HCT116 (cell line): ENCODE results near the gene PDE1A. TPM values are rescaled to one million over a fixed set of nuclear protein-coding genes. Genes with fewer than 3 reads are reported as not detected.

Source experiments
- ATAC-seq: fragments of 200-7000 bp; cut with Tn5 transposase; 2 replicates; pipeline ENCODE4 v1.9.1; 2020; ENCODE audit warnings: mild to moderate bottlenecking, moderate library complexity
- BruUV-seq: library from RNA; stranded (reverse); fragments of 400-500 nt; replicated peaks from 2 replicates; lab custom pipeline; 2021; lab: Mats Ljungman, UMichigan
- CTCF ChIA-PET: fragments of 300-600 bp; sonication (Branson Sonifier 250); formaldehyde crosslinking; loops from one replicate; lab custom pipeline; 2021; ENCODE audit warnings: antibody characterized with exemption; lab: Charles Lee
- POLR2A ChIA-PET: fragments of 300-600, 350-600 bp; sonication (Branson Sonifier 250); formaldehyde crosslinking; loops from one replicate; lab custom pipeline; 2021; ENCODE audit warnings: antibody characterized with exemption; lab: Charles Lee
- RAD21 ChIA-PET, 2 experiments: fragments of 300-600 bp; sonication (Branson Sonifier 250); formaldehyde crosslinking; loops; one replicate each; lab custom pipeline; 2023; ENCODE audit warnings: low total read pairs in 2 of 2; ENCODE audit not compliant: uncharacterized antibody in 2 of 2, unreplicated experiment in 2 of 2, low non-redundant PET in 1 of 2; lab: Charles Lee
- DNase-seq: peaks from one replicate; pipeline ENCODE4 v3.0.0-alpha.2; 2010; ENCODE audit warnings: low read depth, low spot score
- H2AFZ ChIP-seq: fragments of 200-600 bp; shearing (Covaris generic), sonication (generic); 2 replicates; pipeline ENCODE4 v1.6.1; 2017; ENCODE audit warnings: low read depth, mixed run types, mixed read lengths, antibody characterized with exemption, low read length; ENCODE audit not compliant: poor library complexity, severe bottlenecking
- H3K27ac ChIP-seq: 2 replicates; pipeline ENCODE4 v1.5.1; 2012; ENCODE audit warnings: low read depth, low read length
- H3K27me3 ChIP-seq: fragments of 200-600 bp; sonication (generic); 2 replicates; pipeline ENCODE4 v1.6.1; 2016; ENCODE audit warnings: mixed run types, low read length, mixed read lengths; ENCODE audit not compliant: insufficient read depth
- H3K36me3 ChIP-seq, 2 experiments: fragments of 200-500 bp in 1 of 2; fragments of 200-600 bp in 1 of 2; sonication (Bioruptor generic) in 1 of 2; sonication (generic) in 1 of 2; 2 replicates each; pipeline versions ENCODE4 v1.5.1 to v1.6.1; 2014 to 2016; ENCODE audit warnings: low read length in 2 of 2, inconsistent platforms in 1 of 2, mixed read lengths in 1 of 2, mixed run types in 1 of 2; ENCODE audit not compliant: insufficient read depth in 2 of 2, control insufficient read depth in 1 of 2
- H3K4me1 ChIP-seq, 2 experiments: fragments of 200-600 bp in 1 of 2; sonication (generic) in 1 of 2; 2 replicates each; pipeline versions ENCODE4 v1.5.1 to v1.6.1; 2012 to 2017; ENCODE audit warnings: low read length in 2 of 2, inconsistent platforms in 1 of 2, mild to moderate bottlenecking in 1 of 2, mixed read lengths in 1 of 2, mixed run types in 1 of 2, moderate library complexity in 1 of 2; ENCODE audit not compliant: insufficient read depth in 2 of 2, control insufficient read depth in 1 of 2
- H3K4me2 ChIP-seq: fragments of 200-600 bp; sonication (generic); 2 replicates; pipeline ENCODE4 v1.6.1; 2017; ENCODE audit warnings: mixed run types, low read length, mixed read lengths
- H3K4me3 ChIP-seq, 2 experiments: fragments of 200-600 bp in 1 of 2; sonication (generic) in 1 of 2; replicated peaks in 1 of 2; 2 replicates each; pipeline ENCODE4 v1.5.1; 2011 to 2016; ENCODE audit warnings: low read length in 2 of 2, control low read depth in 1 of 2, low read depth in 1 of 2, mild to moderate bottlenecking in 1 of 2, mixed read lengths in 1 of 2, mixed run types in 1 of 2
- H3K79me2 ChIP-seq: fragments of 200-600 bp; sonication (generic); 2 replicates; pipeline ENCODE4 v1.6.1; 2017; ENCODE audit warnings: mild to moderate bottlenecking, mixed run types, low read length, moderate library complexity, mixed read lengths; ENCODE audit not compliant: insufficient read depth
- H3K9ac ChIP-seq: fragments of 200-600 bp; sonication (generic); 2 replicates; pipeline ENCODE4 v1.6.1; 2016; ENCODE audit warnings: low read length, mixed read lengths
- H3K9me2 ChIP-seq: fragments of 200-600 bp; sonication (generic), shearing (Covaris generic); 2 replicates; pipeline ENCODE4 v1.6.1; 2017; ENCODE audit warnings: mixed run types, mild to moderate bottlenecking, moderate library complexity; ENCODE audit not compliant: insufficient read depth
- H3K9me3 ChIP-seq, 2 experiments: fragments of 200-500 bp in 1 of 2; fragments of 200-600 bp in 1 of 2; sonication (Bioruptor generic) in 1 of 2; sonication (generic) in 1 of 2; 2 replicates each; pipeline ENCODE4 v1.6.1; 2014 to 2017; ENCODE audit warnings: low read length in 2 of 2, mixed read lengths in 2 of 2, inconsistent platforms in 1 of 2, low read depth in 1 of 2, mild to moderate bottlenecking in 1 of 2, mixed run types in 1 of 2, moderate library complexity in 1 of 2; ENCODE audit not compliant: control insufficient read depth in 1 of 2, insufficient read depth in 1 of 2
- H4K20me1 ChIP-seq: fragments of 200-600 bp; sonication (generic), shearing (Covaris generic); 2 replicates; pipeline ENCODE4 v1.6.1; 2017; ENCODE audit warnings: mixed run types, mild to moderate bottlenecking, moderate library complexity; ENCODE audit not compliant: insufficient read depth
- CBX3 ChIP-seq: IDR thresholded peaks from 2 replicates; pipeline ENCODE4 v1.6.1; 2012; ENCODE audit warnings: low read depth
- CTCF ChIP-seq, 3 experiments: fragments of 200-600 bp in 1 of 3; sonication (generic) in 1 of 3; IDR thresholded peaks in 2 of 3; conservative IDR thresholded peaks in 1 of 3; 2 replicates each; pipeline ENCODE4 v1.5.1; 2012 to 2017; ENCODE audit warnings: low read depth in 2 of 3, low read length in 2 of 3, antibody characterized with exemption in 1 of 3, borderline replicate concordance in 1 of 3, control low read depth in 1 of 3, mild to moderate bottlenecking in 1 of 3, mixed read lengths in 1 of 3, mixed run types in 1 of 3, moderate library complexity in 1 of 3; ENCODE audit not compliant: insufficient read depth in 1 of 3
- ELF1 ChIP-seq: IDR thresholded peaks from 2 replicates; pipeline ENCODE4 v1.6.1; 2012; ENCODE audit warnings: low read depth, borderline replicate concordance
- FOSL1 ChIP-seq: IDR thresholded peaks from 2 replicates; pipeline ENCODE4 v1.6.1; 2012; ENCODE audit warnings: low read depth
- REST ChIP-seq: IDR thresholded peaks from 2 replicates; pipeline ENCODE4 v1.6.1; 2012; ENCODE audit warnings: low read depth
- SRF ChIP-seq: IDR thresholded peaks from 2 replicates; pipeline ENCODE4 v1.6.1; 2012; ENCODE audit warnings: low read depth
- TCF7L2 ChIP-seq: IDR thresholded peaks from 2 replicates; pipeline ENCODE4 v1.7.0; 2011; ENCODE audit warnings: borderline replicate concordance, inconsistent platforms; ENCODE audit not compliant: insufficient read depth, insufficient read length; ENCODE audit errors: extremely low read depth
- YY1 ChIP-seq: IDR thresholded peaks from 2 replicates; pipeline ENCODE4 v1.6.1; 2011; ENCODE audit warnings: low read length, low read depth, moderate library complexity, mild to moderate bottlenecking; ENCODE audit not compliant: insufficient replicate concordance; ENCODE audit errors: extremely low read depth
- ZBTB33 ChIP-seq: IDR thresholded peaks from 2 replicates; pipeline ENCODE4 v1.6.1; 2011; ENCODE audit warnings: mild to moderate bottlenecking, low read length, moderate library complexity; ENCODE audit not compliant: insufficient replicate concordance; ENCODE audit errors: extremely low read depth
- ZFX ChIP-seq: fragments of 450-650 bp; IDR thresholded peaks from 2 replicates; pipeline ENCODE4 v1.6.1; 2017
- intact Hi-C: fragments of 100-400 bp; cut with micrococcal nuclease; formaldehyde crosslinking; loops from 2 replicates; pipeline ENCODE4 v1.10.0; 2022
- total RNA-seq: library from RNA; stranded (reverse); gene quantifications from one replicate; pipeline ENCODE4 v1.2.1, GENCODE V29; 2021; ENCODE audit not compliant: unreplicated experiment

Gene PDE1A
- total RNA-seq, 1 experiment from 2014 or later, result 0.12 TPM

- Histone ChIP-seq H3K9me2 (0 out of 2 replicates have a peak, but pooled peaks cover 5% of the 10 kb centered on the region), H3K27me3 (no peaks in the 10 kb centered on the region), H3K36me3 (no peaks in the 10 kb centered on the region), H2AFZ (no peak overlapping the region), H3K4me1 (no peaks in the 10 kb centered on the region), H3K4me3 (no peak overlapping the region), H3K9me3 (no peaks in the 10 kb centered on the region), H3K79me2 (no peaks in the 10 kb centered on the region), H3K9ac (no peak overlapping the region), H4K20me1 (no peaks in the 10 kb centered on the region), H3K27ac (no peak overlapping the region), H3K4me2 (no peak overlapping the region)
- no TSS peak for BruUV-seq
- intact Hi-C loops, result no loop called here
- ChIA-PET RAD21 (no interaction called here), CTCF (no interaction called here), POLR2A (no interaction called here)
- ATAC-seq, result no peak
- no peak for DNase-seq
- no peak for TF ChIP-seq CBX3
- TF ChIP-seq TCF7L2, result no peak
- no peak for TF ChIP-seq CTCF (IDR thresholded peaks at IDR 0.05 in 2 of 3, conservative IDR thresholded peaks at IDR 0.05 in 1 of 3; ENCODE audit: borderline replicate concordance in 1 of 3, insufficient read depth in 1 of 3, low read depth in 2 of 3, low read length in 2 of 3)
- TF ChIP-seq REST, result no peak
- TF ChIP-seq YY1, result no peak
- no peak for TF ChIP-seq ZBTB33
- TF ChIP-seq ZFX, result no peak
- TF ChIP-seq ELF1, result no peak
- TF ChIP-seq SRF, result no peak
- TF ChIP-seq FOSL1, result no peak
Observed at GRCh38 chr2:182224669-182225068, 202.2 kb downstream of the PDE1A start.
